GM18951 (cell line): ENCODE data around the gene FRYL.
A peak's percentile ranks its signal among the peaks of the same experiment; 100 is the strongest.
"Not testable (repeated sequence)": the region's sequence is repeated elsewhere in the genome, so short reads cannot be mapped to it uniquely, and the experiment has no call there.

Experiments
- POLR2A ChIP-seq: IDR thresholded peaks from 4 replicates; pipeline ENCODE4 v1.6.1; 2011; ENCODE audit warnings: mild to moderate bottlenecking; ENCODE audit not compliant: insufficient read length, insufficient read depth; ENCODE audit errors: extremely low read depth
- in situ Hi-C: fragments of 300-500 bp; cut with MboI; formaldehyde crosslinking; loops from one replicate; pipeline ENCODE4 v1.12.0; 2022; ENCODE audit warnings: low sequenced_read_pairs, mixed read lengths, inconsistent platforms; ENCODE audit not compliant: unreplicated experiment

The FRYL gene

GRCh38 chr4:48779998-48780864, at the start of gene FRYL:
Gene FRYL, minus strand, starts transcription at chr4:48780279. Its CDS starts 145,869 bp downstream, at chr4:48634410.
- TF ChIP-seq POLR2A, result peak; percentile 80
- in situ Hi-C loops, result no loop called here

GRCh38 chr4:48827622-48828021, 47.5 kb upstream of the FRYL start:
- in situ Hi-C loops, result no loop called here
- TF ChIP-seq POLR2A, result no peak

GRCh38 chr4:48821431-48821830, 41.4 kb upstream of the FRYL start:
- in situ Hi-C loops, result not testable (repeated sequence)

- in situ Hi-C loops, result no loop called here
- no peak for TF ChIP-seq POLR2A
These were observed 36.9 kb upstream of the FRYL start for GRCh38 chr4:48816971-48817370.

GRCh38 chr4:48816297-48816696, 36.2 kb upstream of the FRYL start:
- in situ Hi-C loops, result not testable (repeated sequence)

GRCh38 chr4:48815483-48815882, 35.4 kb upstream of the FRYL start:
- in situ Hi-C loops, result no loop called here
- no peak for TF ChIP-seq POLR2A

GRCh38 chr4:48813964-48814363, 33.9 kb upstream of the FRYL start:
- no peak for TF ChIP-seq POLR2A
- in situ Hi-C loops, result no loop called here

GRCh38 chr4:48812866-48813265, 32.8 kb upstream of the FRYL start:
- in situ Hi-C loops, result no loop called here
- TF ChIP-seq POLR2A, result no peak

GRCh38 chr4:48804584-48805301, 24.7 kb upstream of the FRYL start:
- TF ChIP-seq POLR2A, result no peak
- in situ Hi-C loops, result no loop called here

- in situ Hi-C loops, result no loop called here
- no peak for TF ChIP-seq POLR2A
These were observed 21.1 kb upstream of the FRYL start for GRCh38 chr4:48801016-48801715.

- in situ Hi-C loops, result not testable (repeated sequence)
These were observed 20.1 kb upstream of the FRYL start for GRCh38 chr4:48800155-48800554.

- TF ChIP-seq POLR2A, result no peak
- in situ Hi-C loops, result no loop called here
These were observed 19.1 kb upstream of the FRYL start for GRCh38 chr4:48799157-48799556.

- in situ Hi-C loops, result no loop called here
- no peak for TF ChIP-seq POLR2A
These were observed 18.0 kb upstream of the FRYL start for GRCh38 chr4:48798117-48798516.
